ENCODE data around the gene APOA5.
"Not testable (repeated sequence)": the region's sequence is repeated elsewhere in the genome, so short reads cannot be mapped to it uniquely, and the experiment has no call there.

Gene APOA5

DNA sequence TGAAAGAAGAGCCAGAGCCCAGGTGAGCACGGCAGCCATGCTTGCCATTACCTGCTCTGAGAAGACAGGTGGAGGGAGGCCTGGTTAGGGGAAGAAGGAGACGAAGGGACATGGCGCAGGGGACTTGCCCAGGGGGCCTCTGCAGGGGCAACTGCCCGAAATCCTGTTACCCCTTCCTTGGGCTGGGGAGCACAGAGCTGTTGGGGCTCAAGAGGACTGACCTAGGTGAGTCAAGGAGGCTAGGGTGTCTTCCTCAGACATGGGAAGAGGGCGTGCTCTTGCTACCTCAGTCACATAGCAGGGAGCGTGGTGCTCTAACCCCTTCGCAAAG is at the start of gene APOA5:
TSS of gene APOA5 (minus strand) at position 67 of the 331 bp plus-strand sequence. CDS start at position 48, 19 bp downstream.
- DNase-seq = no peak

DNA sequence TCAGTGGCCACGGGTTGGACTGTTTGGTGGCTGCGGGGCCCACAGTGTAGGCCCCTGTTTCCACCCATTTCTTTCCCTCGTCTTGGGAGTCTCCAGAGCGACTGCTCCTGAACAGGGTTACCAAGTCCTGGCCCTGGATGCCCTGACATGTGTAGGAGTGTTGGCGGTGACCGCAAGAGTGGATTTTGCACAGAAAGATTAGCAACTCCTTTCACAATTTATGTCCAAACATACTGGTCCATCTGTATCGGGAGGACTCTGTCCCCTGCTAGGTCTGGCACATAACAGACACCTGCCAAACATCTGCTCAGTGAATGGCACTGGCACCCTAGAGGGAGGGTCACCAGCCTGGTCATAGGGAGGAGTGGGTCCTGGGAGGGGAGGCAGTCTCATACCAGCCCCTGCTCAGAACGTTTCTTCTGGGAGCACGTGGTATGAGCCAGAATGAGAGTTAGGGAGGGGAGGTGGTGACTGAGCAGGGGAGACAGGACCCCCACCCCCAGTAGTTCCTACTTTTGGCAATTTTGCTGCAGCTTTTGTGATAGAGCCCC is 49.1 kb upstream of the APOA5 start:
- no peak for DNase-seq

DNA sequence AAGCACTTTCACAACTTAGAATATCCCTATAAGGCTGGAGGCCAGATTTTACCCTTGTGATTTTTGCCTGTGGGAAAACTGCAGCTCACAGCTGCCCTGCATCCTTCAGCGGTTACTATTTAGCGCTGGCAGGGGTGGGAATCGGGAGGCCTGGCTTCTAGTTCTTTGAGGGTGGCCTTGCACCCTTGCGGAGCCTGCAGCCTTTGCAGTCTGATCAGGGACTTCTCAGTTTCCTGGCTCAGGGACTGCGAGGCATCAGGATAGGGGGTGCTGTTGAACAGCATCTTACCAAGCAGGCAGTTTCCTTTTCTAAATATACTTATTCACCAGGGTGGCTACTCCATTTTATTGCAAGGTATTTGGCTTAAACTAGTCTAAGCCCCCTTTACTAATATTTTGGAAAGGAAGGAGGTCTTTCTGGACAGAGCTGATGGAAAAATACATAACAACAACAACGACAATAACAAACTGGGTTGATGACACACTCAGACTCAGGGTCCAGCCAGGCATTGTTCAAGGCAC is 48.6 kb upstream of the APOA5 start:
- DNase-seq = peak; percentile 29

GRCh38 chr11:116838321-116839084 is 46.8 kb upstream of the APOA5 start:
- DNase-seq = no peak

DNA sequence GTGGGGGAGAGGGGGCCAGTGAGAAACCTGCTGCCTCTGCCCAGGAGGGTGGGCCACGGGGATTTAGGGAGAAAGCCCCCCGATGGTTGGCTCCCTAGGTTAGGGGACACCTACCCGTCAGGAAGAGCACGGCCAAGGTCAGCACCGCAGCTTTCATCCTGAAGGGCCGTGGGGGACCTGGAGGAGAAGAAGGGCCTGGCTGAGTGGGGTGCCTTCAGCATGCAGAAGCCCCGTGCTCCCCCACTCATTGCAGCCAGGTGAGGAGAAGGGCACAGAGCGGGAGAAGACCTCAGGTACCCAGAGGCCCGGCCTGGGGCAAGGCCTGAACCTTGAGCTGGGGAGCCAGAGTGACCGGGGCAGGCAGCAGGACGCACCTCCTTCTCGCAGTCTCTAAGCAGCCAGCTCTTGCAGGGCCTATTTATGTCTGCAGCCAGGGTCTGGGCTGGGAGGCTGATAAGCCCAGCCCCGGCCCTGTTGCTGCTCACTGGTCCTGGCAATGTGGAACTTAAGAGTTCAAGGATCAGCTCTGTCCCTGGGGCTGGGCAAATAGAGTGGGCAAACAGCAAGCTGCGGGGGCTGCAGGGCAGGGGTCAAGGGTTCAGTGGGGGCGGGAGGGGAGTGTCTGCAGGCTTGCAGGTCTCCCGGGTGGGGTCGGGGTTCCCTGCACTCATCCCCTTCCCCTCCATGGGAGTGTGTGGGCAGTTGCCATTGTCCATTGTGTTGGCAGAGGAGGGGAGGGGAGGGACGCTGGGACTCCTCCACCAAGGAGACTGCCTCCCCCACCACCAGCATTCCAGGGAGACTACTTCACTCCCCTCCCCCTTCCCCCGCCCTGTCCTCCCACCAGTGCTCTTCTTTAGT is 45.8 kb upstream of the APOA5 start, which contains the start of gene APOA1:
TSS of gene APOA1 (minus strand) at position 392 of the 861 bp plus-strand sequence. CDS start at position 157, 235 bp downstream.
- no peak for DNase-seq

GRCh38 chr11:116836632-116836991 is 44.9 kb upstream of the APOA5 start:
- no peak for DNase-seq

GRCh38 chr11:116835791-116836631 is 44.3 kb upstream of the APOA5 start:
- DNase-seq = peak; percentile 89

DNA sequence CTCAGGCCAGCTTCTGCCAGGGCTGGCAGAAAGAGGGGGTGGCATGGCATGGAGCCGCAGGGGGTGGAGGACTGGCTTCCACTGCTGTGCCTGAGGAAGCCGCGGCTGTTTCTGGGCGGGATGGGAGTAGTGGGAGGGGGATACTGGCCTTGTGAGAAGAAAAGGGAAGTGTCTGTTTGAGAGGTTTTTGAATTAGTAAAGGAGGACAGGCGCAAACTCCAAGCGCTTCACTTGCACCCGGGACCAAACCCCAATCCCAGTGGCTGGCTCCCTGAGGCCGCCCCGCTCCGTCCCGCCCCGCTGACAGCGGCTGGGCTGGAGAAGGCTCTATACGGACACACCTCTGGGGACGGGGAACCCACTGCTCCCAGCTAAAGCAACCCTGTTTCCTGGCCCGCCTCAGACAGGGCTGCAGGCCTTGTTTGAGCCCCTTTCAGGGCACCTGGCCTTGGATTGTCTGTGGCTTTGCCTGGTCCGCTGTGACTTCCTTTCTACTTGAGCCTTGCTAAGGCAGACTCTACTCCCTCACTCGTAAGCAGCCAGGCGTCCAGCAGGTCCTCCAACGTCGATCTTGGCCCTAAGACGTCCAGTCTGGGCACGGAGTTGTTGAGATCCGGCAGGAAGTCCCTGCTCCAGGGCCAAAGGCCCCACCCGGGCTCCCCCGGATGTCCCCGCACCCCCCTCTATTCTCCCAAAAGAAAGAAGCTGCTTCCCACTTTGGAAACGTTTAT is 43.5 kb upstream of the APOA5 start:
- DNase-seq = peak; percentile 57

DNA sequence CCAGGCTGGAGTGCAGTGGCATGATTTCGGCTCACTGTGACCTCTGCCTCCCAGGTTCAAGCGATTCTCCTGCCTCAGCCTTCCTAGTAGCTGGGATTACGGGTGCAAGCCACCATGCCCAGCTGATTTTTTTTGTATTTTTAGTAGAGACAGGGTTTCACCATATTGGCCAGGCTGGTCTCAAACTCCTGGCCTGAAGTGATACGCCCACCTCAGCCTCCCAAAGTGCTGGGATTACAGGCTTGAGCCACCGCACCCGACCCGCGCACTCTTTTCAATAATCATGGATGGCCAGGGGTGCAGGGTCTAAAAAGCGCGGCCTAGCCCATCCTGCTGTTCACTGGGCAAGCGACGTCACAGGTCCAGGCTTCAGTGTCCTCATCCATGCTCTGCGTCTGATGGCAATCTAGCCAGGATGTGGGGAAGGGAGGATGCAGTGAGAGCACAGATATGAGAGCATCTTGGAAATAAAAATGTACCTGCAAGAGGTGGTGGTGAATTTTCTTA is 42.9 kb upstream of the APOA5 start:
- DNase-seq = not testable (repeated sequence)

DNA sequence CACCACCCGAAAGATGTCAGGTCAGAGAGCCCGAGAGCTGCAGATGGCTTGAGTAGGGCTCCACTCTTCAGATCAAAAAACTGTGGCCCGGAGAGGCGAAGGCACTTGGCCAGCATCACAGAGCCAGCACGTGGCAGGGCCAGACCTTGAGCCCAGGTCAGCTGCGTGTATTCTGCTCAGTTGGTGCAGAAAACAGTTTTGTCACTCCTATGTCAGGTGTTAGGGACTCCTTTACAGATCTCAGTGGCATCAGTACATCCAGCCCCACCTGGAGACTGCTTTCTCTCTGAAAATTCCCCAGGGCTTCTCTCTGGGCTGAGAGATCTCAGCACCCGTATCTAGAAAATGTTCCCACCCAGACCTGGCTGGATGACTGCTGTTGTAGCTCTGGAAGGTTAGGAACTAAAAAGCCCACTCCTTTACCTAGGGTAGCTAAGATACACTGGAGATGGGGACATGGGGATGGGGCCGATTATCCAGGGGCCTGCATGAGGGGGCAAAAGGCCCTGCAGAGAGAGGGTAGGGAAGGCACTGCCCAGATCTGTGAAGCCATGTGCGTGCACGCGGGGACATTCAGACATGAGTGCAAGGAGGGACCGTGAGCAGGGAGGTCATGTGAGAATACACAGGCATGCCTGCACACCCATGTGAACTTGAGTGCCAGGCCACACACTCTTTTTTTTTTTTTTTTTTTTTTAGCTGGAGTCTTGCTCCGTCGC is 42.3 kb upstream of the APOA5 start:
- DNase-seq = no peak

DNA sequence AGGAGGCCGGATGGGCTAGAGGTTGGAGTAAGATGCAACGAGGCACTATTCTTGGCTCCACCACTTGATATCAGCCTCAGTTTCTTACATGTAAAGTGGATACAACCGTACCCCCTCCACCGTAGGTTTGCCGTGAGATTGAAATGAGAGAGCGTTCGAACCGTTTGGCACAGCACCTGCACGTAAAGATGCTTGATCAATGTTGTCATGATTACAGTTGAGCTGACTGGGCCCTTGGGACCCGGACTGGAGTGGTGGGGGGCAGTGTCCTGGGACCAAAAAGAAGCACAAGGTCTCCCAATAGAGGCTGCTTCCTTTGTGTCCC is 41.8 kb upstream of the APOA5 start:
- DNase-seq = no peak

DNA sequence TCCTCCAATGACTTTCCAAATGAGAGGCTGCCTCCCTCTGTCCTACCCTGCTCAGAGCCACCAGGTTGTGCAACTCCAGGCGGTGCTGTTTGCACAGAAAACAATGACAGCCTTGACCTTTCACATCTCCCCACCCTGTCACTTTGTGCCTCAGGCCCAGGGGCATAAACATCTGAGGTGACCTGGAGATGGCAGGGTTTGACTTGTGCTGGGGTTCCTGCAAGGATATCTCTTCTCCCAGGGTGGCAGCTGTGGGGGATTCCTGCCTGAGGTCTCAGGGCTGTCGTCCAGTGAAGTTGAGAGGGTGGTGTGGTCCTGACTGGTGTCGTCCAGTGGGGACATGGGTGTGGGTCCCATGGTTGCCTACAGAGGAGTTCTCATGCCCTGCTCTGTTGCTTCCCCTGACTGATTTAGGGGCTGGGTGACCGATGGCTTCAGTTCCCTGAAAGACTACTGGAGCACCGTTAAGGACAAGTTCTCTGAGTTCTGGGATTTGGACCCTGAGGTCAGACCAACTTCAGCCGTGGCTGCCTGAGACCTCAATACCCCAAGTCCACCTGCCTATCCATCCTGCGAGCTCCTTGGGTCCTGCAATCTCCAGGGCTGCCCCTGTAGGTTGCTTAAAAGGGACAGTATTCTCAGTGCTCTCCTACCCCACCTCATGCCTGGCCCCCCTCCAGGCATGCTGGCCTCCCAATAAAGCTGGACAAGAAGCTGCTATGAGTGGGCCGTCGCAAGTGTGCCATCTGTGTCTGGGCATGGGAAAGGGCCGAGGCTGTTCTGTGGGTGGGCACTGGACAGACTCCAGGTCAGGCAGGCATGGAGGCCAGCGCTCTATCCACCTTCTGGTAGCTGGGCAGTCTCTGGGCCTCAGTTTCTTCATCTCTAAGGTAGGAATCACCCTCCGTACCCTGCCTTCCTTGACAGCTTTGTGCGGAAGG is 40.9 kb upstream of the APOA5 start:
- no peak for DNase-seq

DNA sequence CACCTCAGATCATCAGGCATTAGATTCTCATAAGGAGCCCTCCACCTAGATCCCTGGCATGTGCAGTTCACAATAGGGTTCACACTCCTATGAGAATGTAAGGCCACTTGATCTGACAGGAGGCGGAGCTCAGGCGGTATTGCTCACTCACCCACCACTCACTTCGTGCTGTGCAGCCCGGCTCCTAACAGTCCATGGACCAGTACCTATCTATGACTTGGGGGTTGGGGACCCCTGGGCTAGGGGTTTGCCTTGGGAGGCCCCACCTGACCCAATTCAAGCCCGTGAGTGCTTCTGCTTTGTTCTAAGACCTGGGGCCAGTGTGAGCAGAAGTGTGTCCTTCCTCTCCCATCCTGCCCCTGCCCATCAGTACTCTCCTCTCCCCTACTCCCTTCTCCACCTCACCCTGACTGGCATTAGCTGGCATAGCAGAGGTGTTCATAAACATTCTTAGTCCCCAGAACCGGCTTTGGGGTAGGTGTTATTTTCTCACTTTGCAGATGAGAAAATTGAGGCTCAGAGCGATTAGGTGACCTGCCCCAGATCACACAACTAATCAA is 40.2 kb upstream of the APOA5 start:
- no peak for DNase-seq

DNA sequence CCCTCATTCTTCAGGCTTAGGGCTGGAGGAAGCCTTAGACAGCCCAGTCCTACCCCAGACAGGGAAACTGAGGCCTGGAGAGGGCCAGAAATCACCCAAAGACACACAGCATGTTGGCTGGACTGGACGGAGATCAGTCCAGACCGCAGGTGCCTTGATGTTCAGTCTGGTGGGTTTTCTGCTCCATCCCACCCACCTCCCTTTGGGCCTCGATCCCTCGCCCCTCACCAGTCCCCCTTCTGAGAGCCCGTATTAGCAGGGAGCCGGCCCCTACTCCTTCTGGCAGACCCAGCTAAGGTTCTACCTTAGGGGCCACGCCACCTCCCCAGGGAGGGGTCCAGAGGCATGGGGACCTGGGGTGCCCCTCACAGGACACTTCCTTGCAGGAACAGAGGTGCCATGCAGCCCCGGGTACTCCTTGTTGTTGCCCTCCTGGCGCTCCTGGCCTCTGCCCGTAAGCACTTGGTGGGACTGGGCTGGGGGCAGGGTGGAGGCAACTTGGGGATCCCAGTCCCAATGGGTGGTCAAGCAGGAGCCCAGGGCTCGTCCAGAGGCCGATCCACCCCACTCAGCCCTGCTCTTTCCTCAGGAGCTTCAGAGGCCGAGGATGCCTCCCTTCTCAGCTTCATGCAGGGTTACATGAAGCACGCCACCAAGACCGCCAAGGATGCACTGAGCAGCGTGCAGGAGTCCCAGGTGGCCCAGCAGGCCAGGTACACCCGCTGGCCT is 38.7 kb upstream of the APOA5 start:
- DNase-seq = no peak

DNA sequence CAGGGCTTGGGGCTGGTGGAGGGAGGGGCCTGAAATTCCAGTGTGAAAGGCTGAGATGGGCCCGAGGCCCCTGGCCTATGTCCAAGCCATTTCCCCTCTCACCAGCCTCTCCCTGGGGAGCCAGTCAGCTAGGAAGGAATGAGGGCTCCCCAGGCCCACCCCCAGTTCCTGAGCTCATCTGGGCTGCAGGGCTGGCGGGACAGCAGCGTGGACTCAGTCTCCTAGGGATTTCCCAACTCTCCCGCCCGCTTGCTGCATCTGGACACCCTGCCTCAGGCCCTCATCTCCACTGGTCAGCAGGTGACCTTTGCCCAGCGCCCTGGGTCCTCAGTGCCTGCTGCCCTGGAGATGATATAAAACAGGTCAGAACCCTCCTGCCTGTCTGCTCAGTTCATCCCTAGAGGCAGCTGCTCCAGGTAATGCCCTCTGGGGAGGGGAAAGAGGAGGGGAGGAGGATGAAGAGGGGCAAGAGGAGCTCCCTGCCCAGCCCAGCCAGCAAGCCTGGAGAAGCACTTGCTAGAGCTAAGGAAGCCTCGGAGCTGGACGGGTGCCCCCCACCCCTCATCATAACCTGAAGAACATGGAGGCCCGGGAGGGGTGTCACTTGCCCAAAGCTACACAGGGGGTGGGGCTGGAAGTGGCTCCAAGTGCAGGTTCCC is 38.0 kb upstream of the APOA5 start, which contains the start of gene APOC3:
TSS of gene APOC3 (plus strand) at position 383 of the 659 bp plus-strand sequence. CDS start 676 bp downstream, outside the sequence.
- DNase-seq = no peak

GRCh38 chr11:116828632-116829524 is 37.2 kb upstream of the APOA5 start:
- no peak for DNase-seq

- DNase-seq = no peak
These were observed 35.8 kb upstream of the APOA5 start for GRCh38 chr11:116827461-116827860.

Data from midbrain (tissue), 1 donor.